ENCODE data around the gene PACSIN3. TPM values are rescaled to one million over a fixed set of nuclear protein-coding genes. Genes with fewer than 3 reads are reported as not detected.

Gene PACSIN3
- total RNA-seq, 1 experiment from 2014 or later, result 31.9 TPM

DNA sequence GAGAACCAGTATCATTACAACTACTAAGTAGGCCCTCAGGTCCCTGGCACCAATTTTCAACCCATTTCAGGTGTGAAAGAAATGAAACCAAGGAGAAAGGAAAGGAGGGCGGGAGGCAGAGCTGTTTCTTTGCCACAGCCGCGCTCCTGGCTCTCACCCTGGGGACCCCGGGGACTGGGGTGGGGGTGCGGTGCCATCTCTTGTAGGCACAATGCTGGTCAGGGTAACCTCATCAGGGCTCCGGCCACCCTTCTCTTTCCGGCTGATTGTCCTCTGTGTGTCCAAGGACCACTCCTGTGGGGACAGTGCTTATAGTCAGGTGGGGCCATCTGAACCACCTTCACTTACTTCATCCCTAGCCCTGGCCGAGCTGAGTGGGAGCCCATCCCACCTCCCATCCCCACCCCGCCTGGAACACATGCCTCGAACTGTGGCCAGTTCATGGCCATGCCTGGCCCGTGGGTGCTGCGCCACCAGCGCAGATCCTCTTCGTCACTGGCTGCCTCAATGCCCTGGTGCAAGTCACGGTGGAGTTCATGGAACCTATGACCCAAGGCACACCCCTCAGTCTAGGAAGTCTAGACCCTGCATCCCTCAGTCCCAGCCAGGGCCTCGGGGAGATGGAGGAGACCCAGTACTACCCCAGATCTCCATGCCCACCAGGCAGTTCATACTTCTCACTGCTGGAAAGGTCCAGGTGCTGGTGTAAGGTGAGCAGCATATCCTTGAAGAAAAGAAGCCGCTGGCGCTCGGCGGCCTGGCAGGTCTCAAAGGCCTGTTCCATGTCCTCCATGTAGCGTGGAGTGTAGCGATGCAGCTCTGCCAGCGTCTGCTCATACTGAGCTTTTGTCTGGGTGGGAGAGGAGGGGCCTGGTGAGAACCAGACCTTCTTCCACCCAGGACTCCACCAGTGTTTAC is 7.2 kb downstream of the PACSIN3 start:
- in situ Hi-C loops (cut with HindIII; ENCODE audit: low pct_unique_long_range_greater_than_20kb, low sequenced_read_pairs), result no loop called here

DNA sequence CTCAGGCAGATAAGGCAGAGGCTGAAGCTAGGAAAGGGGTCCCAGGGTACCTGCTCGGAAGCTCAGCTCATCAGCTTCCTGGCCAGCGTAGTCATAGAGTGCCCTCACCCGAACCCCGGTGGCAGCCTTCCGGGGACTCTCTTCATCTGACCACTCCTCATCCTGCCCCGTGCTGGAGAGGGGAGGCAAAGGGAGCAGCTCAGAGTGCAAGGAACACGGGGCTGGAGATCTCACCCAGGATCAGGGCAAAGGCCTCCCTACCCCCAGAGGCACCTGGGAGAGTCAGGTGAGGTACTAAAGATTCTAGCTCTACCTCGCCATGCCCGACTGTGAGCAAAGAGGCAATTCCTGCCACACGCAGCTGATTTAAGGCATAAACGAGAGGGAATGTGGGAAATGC is 7.9 kb downstream of the PACSIN3 start:
- no peak for DNase-seq (ENCODE audit: low read depth)
- in situ Hi-C loops (cut with HindIII; ENCODE audit: low pct_unique_long_range_greater_than_20kb, low sequenced_read_pairs), result no loop called here

More for the DNA sequence above, 7.2 kb downstream of the PACSIN3 start:
- no peak for DNase-seq (ENCODE audit: low read depth)

GRCh38 chr11:47177846-47178245 is 8.4 kb downstream of the PACSIN3 start:
- DNase-seq (ENCODE audit: low read depth), result no peak
- in situ Hi-C loops (cut with HindIII; ENCODE audit: low pct_unique_long_range_greater_than_20kb, low sequenced_read_pairs), result no loop called here

- in situ Hi-C loops (cut with HindIII; ENCODE audit: low pct_unique_long_range_greater_than_20kb, low sequenced_read_pairs), result no loop called here
- DNase-seq (ENCODE audit: low read depth), result peak; percentile 74
Observed at GRCh38 chr11:47177229-47177845, 8.9 kb downstream of the PACSIN3 start.

GRCh38 chr11:47176328-47177228 is 9.7 kb downstream of the PACSIN3 start, which contains the start of gene ARFGAP2:
Gene ARFGAP2, minus strand, starts transcription at chr11:47176879. Its CDS starts 26 bp downstream, at chr11:47176853.
- DNase-seq (ENCODE audit: low read depth), result peak; percentile 90
- in situ Hi-C loops (cut with HindIII; ENCODE audit: low pct_unique_long_range_greater_than_20kb, low sequenced_read_pairs), result no loop called here

- DNase-seq (ENCODE audit: low read depth), result no peak
Observed at GRCh38 chr11:47175746-47176327, 10.4 kb downstream of the PACSIN3 start.

DNA sequence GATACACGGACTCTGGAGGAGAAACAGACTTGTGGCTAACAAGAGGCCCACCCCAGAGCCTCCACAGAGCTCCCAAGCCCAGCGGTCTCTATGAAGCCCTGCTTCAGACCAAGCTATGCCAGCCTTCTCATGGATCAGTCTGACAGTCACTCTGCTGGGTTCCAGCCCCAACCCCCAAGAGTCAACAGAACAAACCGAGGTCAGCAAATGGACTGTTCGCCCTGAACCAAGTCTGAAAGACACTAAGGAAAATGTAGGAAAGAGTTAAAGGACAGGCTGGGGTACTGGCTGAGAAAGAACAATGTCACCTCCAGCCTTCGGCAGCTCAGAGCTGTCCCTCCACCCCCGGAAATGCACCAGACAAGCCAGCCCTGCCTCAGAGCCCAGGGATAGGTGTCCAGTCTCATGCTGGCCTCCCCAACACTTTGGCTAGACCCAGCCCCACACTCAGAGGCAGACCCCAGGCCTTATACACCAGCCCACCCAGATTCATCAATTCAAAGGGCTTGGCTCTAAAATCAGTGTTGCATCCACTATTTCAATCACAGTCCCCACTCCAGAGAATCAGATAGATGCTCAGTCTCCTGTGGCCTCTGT is 13.4 kb downstream of the PACSIN3 start:
- in situ Hi-C loops (cut with HindIII; ENCODE audit: low pct_unique_long_range_greater_than_20kb, low sequenced_read_pairs), result no loop called here
- no peak for DNase-seq (ENCODE audit: low read depth)

More at GRCh38 chr11:47175746-47176327, 10.4 kb downstream of the PACSIN3 start:
- in situ Hi-C loops (cut with HindIII; ENCODE audit: low pct_unique_long_range_greater_than_20kb, low sequenced_read_pairs), result no loop called here

GRCh38 chr11:47171856-47172255 is 14.4 kb downstream of the PACSIN3 start:
- in situ Hi-C loops (cut with HindIII; ENCODE audit: low pct_unique_long_range_greater_than_20kb, low sequenced_read_pairs), result no loop called here
- DNase-seq (ENCODE audit: low read depth), result no peak

GRCh38 chr11:47171061-47171838 is 15.0 kb downstream of the PACSIN3 start:
- no peak for DNase-seq (ENCODE audit: low read depth)
- in situ Hi-C loops (cut with HindIII; ENCODE audit: low pct_unique_long_range_greater_than_20kb, low sequenced_read_pairs), result no loop called here

GRCh38 chr11:47166368-47166767 is 19.9 kb downstream of the PACSIN3 start:
- in situ Hi-C loops (cut with HindIII; ENCODE audit: low pct_unique_long_range_greater_than_20kb, low sequenced_read_pairs), result no loop called here
- no peak for DNase-seq (ENCODE audit: low read depth)

- in situ Hi-C loops (cut with HindIII; ENCODE audit: low pct_unique_long_range_greater_than_20kb, low sequenced_read_pairs), result no loop called here
- no peak for DNase-seq (ENCODE audit: low read depth)
Observed at GRCh38 chr11:47165253-47165840, 20.9 kb downstream of the PACSIN3 start.

DNA sequence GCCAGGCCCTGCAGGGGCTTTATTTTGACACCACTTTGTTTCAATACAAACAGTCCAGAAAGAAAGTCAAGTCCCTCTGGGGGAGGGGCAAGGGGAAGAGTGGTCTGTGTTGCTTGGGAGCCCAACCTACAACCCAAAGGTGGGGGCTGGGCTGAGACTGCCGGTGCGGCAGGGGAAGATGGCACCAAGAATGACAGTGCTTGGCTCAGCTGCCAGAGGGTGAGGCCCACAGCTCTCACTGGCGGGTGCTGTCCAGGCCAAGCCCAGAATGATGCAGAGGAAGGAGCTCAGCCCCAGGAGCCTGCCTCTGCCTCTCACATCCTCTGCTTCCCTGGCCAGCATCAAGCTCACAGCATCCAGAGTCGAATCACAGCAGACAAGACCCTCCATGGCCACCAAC is 21.9 kb downstream of the PACSIN3 start:
- DNase-seq (ENCODE audit: low read depth), result no peak
- in situ Hi-C loops (cut with HindIII; ENCODE audit: low pct_unique_long_range_greater_than_20kb, low sequenced_read_pairs), result no loop called here

DNA sequence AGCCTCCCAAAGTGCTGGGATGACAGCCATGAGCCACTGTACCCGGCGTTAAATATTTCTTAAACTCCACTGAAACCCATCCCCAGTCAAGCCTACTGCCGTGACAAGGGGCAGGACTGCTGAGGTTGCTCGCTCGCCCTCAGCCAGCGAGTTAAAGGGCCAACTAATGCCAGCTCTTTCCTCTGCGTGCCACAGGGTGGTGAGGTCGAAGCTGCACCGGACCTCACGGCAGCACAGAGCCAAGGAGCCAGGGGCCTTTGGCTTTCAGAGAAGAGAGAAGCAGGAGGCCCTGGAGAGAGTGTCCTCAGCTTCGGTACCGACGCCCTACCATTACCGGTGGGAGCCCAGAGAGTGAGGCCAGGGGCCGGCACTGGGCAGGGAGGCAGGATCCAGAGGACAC is 22.3 kb downstream of the PACSIN3 start:
- in situ Hi-C loops (cut with HindIII; ENCODE audit: low pct_unique_long_range_greater_than_20kb, low sequenced_read_pairs), result no loop called here

DNA sequence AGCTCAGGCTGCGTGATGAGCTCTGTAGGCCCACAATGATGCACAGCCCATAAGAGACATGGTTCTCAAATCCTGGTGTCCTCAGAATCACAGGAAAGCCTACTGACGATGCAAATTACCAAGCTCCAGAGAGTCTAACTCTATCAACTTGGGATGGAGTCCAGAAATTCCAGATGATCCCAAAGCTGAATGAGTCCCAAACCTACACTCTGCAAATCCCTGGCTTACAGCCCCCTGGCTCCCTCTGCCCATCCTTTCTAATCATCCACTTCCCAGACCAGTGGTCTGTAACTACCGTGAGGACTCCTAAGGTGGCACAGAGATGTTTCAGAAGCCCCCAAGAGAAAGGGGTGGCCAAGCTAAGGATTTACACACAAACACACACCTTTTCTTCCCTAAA is 23.0 kb downstream of the PACSIN3 start:
- in situ Hi-C loops (cut with HindIII; ENCODE audit: low pct_unique_long_range_greater_than_20kb, low sequenced_read_pairs), result no loop called here
- no peak for DNase-seq (ENCODE audit: low read depth)

More for the DNA sequence above, 22.3 kb downstream of the PACSIN3 start:
- DNase-seq (ENCODE audit: low read depth), result no peak

DNA sequence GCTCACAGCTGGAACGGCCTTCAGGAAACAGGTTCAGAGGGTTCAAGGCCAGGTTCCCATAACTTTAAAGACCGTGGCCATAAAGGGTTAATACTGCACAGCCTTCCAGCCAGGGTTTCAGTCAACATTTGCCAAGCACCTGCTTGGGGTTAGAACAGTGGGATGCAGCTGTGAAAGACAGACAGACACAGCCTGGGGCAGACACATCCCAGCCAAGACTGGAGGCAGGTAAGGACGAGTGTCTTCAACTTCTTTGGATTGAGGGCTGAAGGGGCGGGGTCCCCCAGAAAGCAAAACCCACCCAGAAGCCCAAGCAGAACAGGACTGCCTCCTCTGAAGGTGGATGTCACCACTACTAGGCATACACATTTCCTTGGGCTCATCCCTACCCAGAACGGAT is 23.8 kb downstream of the PACSIN3 start:
- no peak for DNase-seq (ENCODE audit: low read depth)
- in situ Hi-C loops (cut with HindIII; ENCODE audit: low pct_unique_long_range_greater_than_20kb, low sequenced_read_pairs), result no loop called here

- in situ Hi-C loops (cut with HindIII; ENCODE audit: low pct_unique_long_range_greater_than_20kb, low sequenced_read_pairs), result no loop called here
- no peak for DNase-seq (ENCODE audit: low read depth)
Observed at GRCh38 chr11:47161890-47162289, 24.3 kb downstream of the PACSIN3 start.
